GM21737 (cell line): ENCODE measurements around the gene PKN2.

Experiments used
- ATAC-seq: cut with Tn5 transposase; IDR thresholded peaks from one replicate; pipeline ENCODE4 v1.9.1; 2021; ENCODE audit warnings: mild to moderate bottlenecking, moderate library complexity; ENCODE audit not compliant: unreplicated experiment

The PKN2 gene

GRCh38 chr1:88731475-88732269 is 47.6 kb downstream of the PKN2 start:
- no peak for ATAC-seq

DNA sequence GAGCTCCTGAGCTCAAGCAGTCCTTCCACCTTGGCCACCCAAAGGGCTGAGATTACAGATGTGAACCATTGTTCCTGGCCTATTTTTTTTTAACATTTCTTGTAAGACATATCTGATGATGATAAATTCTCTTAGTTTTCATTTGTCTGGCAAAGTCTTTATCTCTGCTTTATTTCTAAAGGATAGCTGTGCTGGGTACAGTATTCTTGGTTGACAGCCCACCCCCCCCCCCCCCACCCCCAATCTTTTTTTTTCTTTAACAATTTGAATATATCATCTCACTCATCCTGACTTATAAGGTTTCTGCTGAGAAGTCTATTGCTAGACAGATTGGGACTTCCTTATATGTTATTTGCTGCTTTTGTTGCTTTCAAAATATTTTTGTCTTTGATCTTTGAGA is 51.3 kb downstream of the PKN2 start:
- ATAC-seq = no peak

DNA sequence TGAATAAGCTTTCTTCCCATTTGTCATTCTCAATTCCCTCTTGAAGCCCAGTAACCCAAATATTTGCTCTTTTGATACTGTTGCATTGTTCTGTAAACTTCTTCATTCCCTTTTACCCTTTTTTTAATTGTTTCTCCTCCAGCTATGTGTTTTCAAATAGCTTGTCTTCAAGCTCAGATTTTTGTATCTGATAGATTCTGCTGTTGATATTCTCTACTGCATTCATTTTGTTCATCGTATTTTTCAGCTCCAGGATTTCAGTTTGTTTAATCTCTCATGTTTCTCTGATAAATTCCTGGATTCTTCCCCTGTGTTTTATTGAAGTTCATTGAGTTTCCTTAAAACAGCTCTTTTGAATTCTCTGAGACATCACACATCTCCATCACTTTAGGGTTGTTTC is 51.8 kb downstream of the PKN2 start:
- ATAC-seq = no peak

DNA sequence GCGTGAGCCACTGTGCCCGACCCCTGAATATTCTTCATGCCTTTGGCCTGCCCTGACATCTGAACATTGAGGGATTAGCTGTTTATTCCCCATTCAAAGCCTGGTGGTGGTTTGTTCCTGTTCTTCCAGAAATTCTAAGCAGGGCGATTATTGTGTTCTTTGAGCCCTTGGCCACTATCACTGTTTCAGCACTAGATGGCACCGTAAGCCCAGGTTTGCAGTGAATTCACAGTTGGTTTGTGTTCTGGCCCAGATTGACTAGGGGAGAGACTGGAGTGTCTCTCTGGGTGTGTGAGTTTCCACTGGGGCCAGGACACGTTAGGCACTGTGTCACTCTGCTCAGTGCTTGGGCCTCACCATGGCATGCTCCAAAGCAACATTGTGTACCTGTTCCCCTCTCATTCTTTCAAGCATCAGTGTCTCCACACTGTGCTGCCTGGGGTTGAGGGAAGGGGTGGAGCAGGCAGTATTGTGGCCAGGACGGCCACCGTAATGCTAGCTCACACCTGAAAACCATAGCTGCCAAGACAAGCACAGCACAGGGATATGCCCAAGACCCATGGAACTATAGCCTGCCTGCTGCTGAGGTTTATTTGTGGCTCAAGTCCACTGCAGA is 52.7 kb downstream of the PKN2 start:
- ATAC-seq = no peak

DNA sequence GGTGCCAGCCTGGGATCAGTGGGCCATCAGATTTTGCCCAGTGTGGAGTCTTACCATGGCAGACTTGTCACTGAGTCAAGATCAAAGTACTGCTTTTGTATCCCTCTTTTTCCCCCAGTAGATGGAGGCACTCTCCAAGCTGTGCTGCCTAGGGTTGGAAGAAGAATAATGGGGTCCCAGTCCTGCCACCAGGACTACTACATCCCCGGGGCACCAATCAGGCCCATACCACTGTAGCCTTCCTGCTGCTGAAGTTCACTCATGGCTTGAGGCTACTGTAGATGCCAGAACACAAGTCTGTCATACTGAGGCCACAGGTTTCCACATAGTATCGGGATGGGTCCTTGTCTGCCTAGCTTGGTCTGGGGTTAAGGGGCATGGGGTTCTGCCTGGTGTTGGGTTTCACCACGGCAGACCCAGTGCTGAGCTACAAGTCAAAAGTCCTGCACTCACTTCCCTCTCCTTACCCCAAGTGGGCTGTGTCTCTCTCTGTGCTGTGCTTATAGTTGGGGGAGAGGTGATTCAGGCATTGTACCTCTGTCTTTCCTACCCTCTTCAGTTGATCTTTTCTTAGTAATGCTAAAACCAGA is 53.4 kb downstream of the PKN2 start:
- ATAC-seq = no peak

- ATAC-seq = no peak
Observed at GRCh38 chr1:88740784-88741183, 56.7 kb downstream of the PKN2 start.

DNA sequence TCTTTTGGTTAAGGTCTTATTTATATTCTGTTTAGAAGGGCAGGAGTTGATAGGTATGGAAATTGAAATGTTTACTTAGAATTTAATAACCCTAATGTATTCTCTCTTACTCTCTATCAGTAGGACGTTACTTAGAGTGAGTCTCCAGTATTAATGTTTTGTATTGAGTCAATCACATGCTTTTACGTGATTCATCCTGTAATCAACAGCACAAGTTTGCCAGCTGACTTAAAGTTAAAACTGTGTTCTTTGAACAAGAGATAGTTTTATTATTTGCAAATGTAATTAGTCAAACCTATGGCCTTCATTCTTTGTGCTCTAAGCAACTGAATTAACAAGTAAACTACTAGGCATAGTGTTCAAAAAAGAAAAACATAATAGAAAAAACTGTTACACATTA is 57.3 kb downstream of the PKN2 start:
- ATAC-seq = no peak

DNA sequence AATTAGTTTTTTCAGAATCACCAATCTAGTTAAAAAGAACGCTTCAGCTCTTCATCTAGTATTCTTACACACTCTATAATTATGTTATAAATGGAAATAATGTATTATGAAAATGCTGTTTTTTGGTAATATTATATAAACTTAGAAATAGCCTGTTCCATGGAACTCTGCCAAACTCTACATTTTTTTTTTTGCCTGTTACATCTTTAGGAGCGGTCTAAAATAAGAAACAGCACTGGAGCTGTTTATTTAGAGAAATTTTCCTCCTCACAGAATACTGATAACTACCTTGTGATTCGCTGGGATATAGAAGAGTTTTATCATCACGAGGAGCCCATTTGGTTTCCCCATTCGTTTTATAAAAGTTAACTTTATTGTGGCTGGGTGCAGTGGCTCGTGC is 58.5 kb downstream of the PKN2 start:
- ATAC-seq = no peak

GRCh38 chr1:88744142-88744541 is 60.1 kb downstream of the PKN2 start:
- ATAC-seq = no peak

GRCh38 chr1:88746916-88747315 is 62.8 kb downstream of the PKN2 start:
- no peak for ATAC-seq

- ATAC-seq = no peak
Observed at GRCh38 chr1:88751714-88752113, 67.6 kb downstream of the PKN2 start.

GRCh38 chr1:88753506-88753905 is 69.4 kb downstream of the PKN2 start:
- ATAC-seq = no peak

- ATAC-seq = no peak
Observed at GRCh38 chr1:88763649-88764406, 79.8 kb downstream of the PKN2 start.

GRCh38 chr1:88768187-88768586 is 84.1 kb downstream of the PKN2 start:
- ATAC-seq = no peak

- ATAC-seq = no peak
Observed at GRCh38 chr1:88768816-88769215, 84.7 kb downstream of the PKN2 start.

DNA sequence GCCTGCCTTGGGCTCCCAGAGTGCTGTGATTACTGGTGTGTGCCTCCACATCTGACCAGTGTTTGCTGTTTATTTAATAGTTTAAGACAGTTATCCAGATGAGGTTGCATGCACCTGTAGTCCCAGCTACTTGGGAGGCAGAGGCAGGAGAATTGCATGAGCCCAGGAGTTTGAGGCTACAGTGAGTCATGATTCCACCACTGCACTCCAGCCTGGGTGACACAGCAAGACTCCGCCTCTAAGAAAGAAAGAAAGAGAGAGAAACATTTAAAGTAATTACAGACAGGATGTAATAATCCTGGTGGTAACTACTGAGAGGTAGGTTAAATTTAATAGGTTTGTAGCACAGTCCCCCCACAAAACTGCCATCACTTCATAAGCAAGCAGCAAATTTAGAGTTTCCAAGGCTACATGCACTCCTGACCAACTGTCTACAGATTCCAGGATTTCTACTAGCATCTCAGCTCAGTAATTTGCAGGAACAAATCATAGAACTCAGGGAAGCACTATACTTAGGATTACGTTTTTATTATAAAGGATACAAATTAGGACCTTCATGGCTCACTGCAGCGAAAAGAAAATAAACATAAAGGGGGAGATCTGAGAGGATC is 89.6 kb downstream of the PKN2 start:
- no peak for ATAC-seq

GRCh38 chr1:88774151-88774556 is 90.1 kb downstream of the PKN2 start:
- no peak for ATAC-seq

GRCh38 chr1:88777604-88778149 is 93.6 kb downstream of the PKN2 start:
- no peak for ATAC-seq

DNA sequence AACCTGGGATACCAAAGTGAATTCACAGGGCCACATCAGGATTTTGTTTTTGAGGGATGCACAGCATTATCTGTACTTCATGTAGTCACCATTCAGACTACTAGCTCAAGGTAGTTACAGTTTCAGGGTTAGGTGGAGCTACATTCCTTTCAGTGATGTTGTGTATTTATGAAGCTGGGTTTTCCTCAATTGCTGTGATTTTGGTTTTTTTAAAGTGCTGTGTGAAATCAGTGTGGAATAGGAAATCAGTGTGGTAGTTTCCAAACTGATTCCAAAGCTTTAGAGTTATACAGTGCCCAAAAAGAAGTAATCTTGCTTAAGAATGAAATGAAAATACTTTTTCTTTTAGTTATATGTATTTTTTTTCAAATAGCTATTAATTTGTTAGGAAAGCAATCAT is 95.8 kb downstream of the PKN2 start:
- ATAC-seq = no peak

GRCh38 chr1:88780485-88780884 is 96.4 kb downstream of the PKN2 start:
- ATAC-seq = no peak

DNA sequence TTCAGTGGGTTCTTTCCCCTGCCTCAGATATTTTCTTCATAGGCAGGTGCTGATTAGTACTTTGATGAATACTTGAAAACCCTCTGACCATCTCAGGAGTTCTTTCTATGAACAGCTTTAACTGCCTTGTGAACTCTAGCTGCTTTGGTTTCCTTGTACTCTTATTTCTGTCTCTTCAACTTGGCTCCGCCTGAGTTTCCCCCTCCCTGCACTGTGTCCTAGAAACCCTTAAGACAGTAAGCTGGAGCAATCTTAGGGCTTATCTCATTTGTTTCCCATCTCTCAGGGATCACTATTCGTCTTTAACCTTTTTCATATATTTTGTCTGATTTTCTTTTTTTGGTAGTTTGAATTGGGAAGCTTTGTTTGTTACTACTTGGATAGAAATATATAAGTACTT is 99.1 kb downstream of the PKN2 start:
- ATAC-seq = no peak
